HEK293 (cell line): ENCODE results near the gene SCYL3.
"Not testable (repeated sequence)": the region's sequence is repeated elsewhere in the genome, so short reads cannot be mapped to it uniquely, and the experiment has no call there.

Source experiments
- CTCF ChIA-PET: fragments of 350-600 bp; formaldehyde crosslinking; extraction: SDS; loops from one replicate; lab custom pipeline; 2021; ENCODE audit warnings: antibody characterized with exemption; lab: Yijun Ruan, JAX
- POLR2A ChIA-PET: fragments of 300-600 bp; formaldehyde crosslinking; extraction: SDS; loops from one replicate; lab custom pipeline; 2020; ENCODE audit warnings: antibody characterized with exemption, inconsistent platforms; lab: Yijun Ruan, JAX
- H3K27ac ChIP-seq: fragments of 200-500 bp; sonication (Bioruptor generic); 2 replicates; pipeline ENCODE4 v1.5.1; 2014; ENCODE audit warnings: low read depth, low read length, control low read depth, inconsistent platforms; ENCODE audit errors: extremely low read depth
- H3K36me3 ChIP-seq, 2 experiments: fragments of 200-500 bp in 1 of 2; sonication (Bioruptor generic) in 1 of 2; 1 replicate in 1 of 2; 2 replicates in 1 of 2; pipeline ENCODE4 v1.5.1; 2014 to 2017; ENCODE audit warnings: inconsistent platforms in 2 of 2, low read length in 2 of 2; ENCODE audit not compliant: control insufficient read depth in 2 of 2, insufficient read depth in 1 of 2
- H3K4me1 ChIP-seq: fragments of 200-500 bp; sonication (Bioruptor generic); 2 replicates; pipeline ENCODE4 v1.5.1; 2014; ENCODE audit warnings: mild to moderate bottlenecking, low read length, inconsistent platforms; ENCODE audit not compliant: control insufficient read depth, insufficient read depth
- H3K4me3 ChIP-seq: 2 replicates; pipeline ENCODE4 v1.5.1; 2011; ENCODE audit warnings: low read depth, mild to moderate bottlenecking, control low read depth, low read length, moderate library complexity
- H3K9me3 ChIP-seq: fragments of 200-500 bp; sonication (Bioruptor generic); 2 replicates; pipeline ENCODE4 v1.5.1; 2014; ENCODE audit warnings: low read depth, low read length, inconsistent platforms; ENCODE audit not compliant: control insufficient read depth, insufficient read depth
- MYNN ChIP-seq: fragments of 450-650 bp; formaldehyde crosslinking; IDR thresholded peaks from 2 replicates; pipeline ENCODE4 v1.5.1; 2016; ENCODE audit warnings: missing biosample characterization, missing genetic modification characterization, borderline replicate concordance
- TRIM28 ChIP-seq: IDR thresholded peaks from 2 replicates; pipeline ENCODE4 v1.6.1; 2011; ENCODE audit warnings: low read length, control low read depth, borderline replicate concordance
- ZBTB1 ChIP-seq: fragments of 450-650 bp; formaldehyde crosslinking; IDR thresholded peaks from 2 replicates; pipeline ENCODE4 v1.5.1; 2016; ENCODE audit warnings: missing biosample characterization, missing genetic modification characterization
- ZBTB20 ChIP-seq: fragments of 450-650 bp; formaldehyde crosslinking; IDR thresholded peaks from 2 replicates; pipeline ENCODE4 v1.5.1; 2016; ENCODE audit warnings: missing biosample characterization, missing genetic modification characterization
- ZFP3 ChIP-seq: fragments of 450-650 bp; formaldehyde crosslinking; IDR thresholded peaks from 2 replicates; pipeline ENCODE4 v1.5.1; 2016; ENCODE audit warnings: low read depth, missing biosample characterization, missing genetic modification characterization
- ZNF114 ChIP-seq: fragments of 450-650 bp; formaldehyde crosslinking; IDR thresholded peaks from 2 replicates; pipeline ENCODE4 v1.5.0; 2017; ENCODE audit warnings: missing biosample characterization, missing genetic modification characterization
- ZNF221 ChIP-seq: fragments of 450-650 bp; formaldehyde crosslinking; IDR thresholded peaks from 2 replicates; pipeline ENCODE4 v1.5.1; 2017; ENCODE audit warnings: missing biosample characterization, missing genetic modification characterization, borderline replicate concordance
- ZNF555 ChIP-seq: fragments of 450-650 bp; formaldehyde crosslinking; conservative IDR thresholded peaks from 2 replicates; pipeline ENCODE4 v1.5.1; 2017; ENCODE audit warnings: missing biosample characterization, mild to moderate bottlenecking, missing genetic modification characterization, inconsistent platforms
- ZNF626 ChIP-seq: fragments of 450-650 bp; sonication (Bioruptor Pico); formaldehyde crosslinking; IDR thresholded peaks from 2 replicates; pipeline ENCODE4 v1.5.1; 2018; ENCODE audit warnings: missing biosample characterization, missing genetic modification characterization, inconsistent platforms
- ZNF677 ChIP-seq: fragments of 450-650 bp; IDR thresholded peaks from 2 replicates; pipeline ENCODE4 v1.5.0; 2018; ENCODE audit warnings: missing biosample characterization, mild to moderate bottlenecking, missing genetic modification characterization, moderate library complexity
- ZXDB ChIP-seq: fragments of 450-650 bp; formaldehyde crosslinking; IDR thresholded peaks from 2 replicates; pipeline ENCODE4 v1.5.1; 2016; ENCODE audit warnings: missing biosample characterization, missing genetic modification characterization
- TF ChIP-seq, protein P1 (sequence below): fragments of 450-650 bp; formaldehyde crosslinking; IDR thresholded peaks from 2 replicates; pipeline ENCODE4 v1.5.1; 2016; ENCODE audit warnings: missing biosample characterization, missing genetic modification characterization
- TF ChIP-seq, protein P2 (sequence below): fragments of 450-650 bp; formaldehyde crosslinking; IDR thresholded peaks from 2 replicates; pipeline ENCODE4 v1.5.1; 2016; ENCODE audit warnings: missing biosample characterization, missing genetic modification characterization, borderline replicate concordance
- TF ChIP-seq, protein P3 (sequence below): fragments of 450-650 bp; formaldehyde crosslinking; IDR thresholded peaks from 2 replicates; pipeline ENCODE4 v1.5.1; 2017; ENCODE audit warnings: missing biosample characterization, missing genetic modification characterization
- TF ChIP-seq, protein P4 (sequence below): fragments of 450-650 bp; formaldehyde crosslinking; IDR thresholded peaks from 2 replicates; pipeline ENCODE4 v1.5.1; 2016; ENCODE audit warnings: missing biosample characterization, missing genetic modification characterization, borderline replicate concordance
- TF ChIP-seq, protein P5 (sequence below): fragments of 450-650 bp; formaldehyde crosslinking; IDR thresholded peaks from 2 replicates; pipeline ENCODE4 v1.5.1; 2016; ENCODE audit warnings: missing biosample characterization, missing genetic modification characterization

Gene SCYL3

DNA sequence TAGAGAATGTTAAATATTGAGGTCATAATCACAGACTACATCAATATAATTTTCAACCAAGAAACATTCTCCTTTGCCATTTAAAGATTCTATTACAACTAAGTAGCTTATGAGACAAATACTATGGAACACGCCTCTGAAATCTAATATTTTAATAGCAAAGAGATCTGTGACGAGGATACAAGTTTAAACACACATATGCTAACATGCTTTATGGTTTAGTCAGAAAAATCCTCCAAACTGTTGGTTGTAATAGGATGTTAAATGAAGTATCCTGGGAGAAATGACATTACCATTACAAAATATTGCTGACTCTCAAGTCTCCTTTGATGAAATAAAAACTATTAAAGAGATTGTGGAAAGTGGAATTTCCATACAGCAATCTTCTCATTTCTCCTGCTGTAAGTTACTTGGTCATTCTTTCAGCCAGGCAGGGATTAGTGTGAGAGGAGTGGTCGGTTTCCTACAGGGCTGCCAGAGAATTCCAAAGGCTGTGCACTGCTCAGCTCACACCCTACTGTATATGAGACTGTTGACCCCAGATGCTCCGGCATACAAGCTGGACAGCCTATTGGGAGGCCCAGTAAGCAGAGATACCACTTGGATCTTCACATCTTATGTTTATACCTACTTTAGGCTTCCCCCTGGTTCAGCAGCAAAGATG lies 26.6 kb downstream of the SCYL3 start (continued):
- TF ChIP-seq, protein P1, sequence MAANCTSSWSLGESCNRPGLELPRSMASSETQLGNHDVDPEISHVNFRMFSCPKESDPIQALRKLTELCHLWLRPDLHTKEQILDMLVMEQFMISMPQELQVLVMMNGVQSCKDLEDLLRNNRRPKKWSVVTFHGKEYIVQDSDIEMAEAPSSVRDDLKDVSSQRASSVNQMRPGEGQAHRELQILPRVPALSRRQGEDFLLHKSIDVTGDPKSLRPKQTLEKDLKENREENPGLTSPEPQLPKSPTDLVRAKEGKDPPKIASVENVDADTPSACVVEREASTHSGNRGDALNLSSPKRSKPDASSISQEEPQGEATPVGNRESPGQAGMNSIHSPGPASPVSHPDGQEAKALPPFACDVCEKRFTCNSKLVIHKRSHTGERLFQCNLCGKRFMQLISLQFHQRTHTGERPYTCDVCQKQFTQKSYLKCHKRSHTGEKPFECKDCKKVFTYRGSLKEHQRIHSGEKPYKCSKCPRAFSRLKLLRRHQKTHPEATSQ (tag by site-specific recombination): no peak
- no peak for TF ChIP-seq ZXDB (tag by site-specific recombination)
- TF ChIP-seq, protein P2, sequence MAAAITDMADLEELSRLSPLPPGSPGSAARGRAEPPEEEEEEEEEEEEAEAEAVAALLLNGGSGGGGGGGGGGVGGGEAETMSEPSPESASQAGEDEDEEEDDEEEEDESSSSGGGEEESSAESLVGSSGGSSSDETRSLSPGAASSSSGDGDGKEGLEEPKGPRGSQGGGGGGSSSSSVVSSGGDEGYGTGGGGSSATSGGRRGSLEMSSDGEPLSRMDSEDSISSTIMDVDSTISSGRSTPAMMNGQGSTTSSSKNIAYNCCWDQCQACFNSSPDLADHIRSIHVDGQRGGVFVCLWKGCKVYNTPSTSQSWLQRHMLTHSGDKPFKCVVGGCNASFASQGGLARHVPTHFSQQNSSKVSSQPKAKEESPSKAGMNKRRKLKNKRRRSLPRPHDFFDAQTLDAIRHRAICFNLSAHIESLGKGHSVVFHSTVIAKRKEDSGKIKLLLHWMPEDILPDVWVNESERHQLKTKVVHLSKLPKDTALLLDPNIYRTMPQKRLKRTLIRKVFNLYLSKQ (tag by site-specific recombination): no peak
- no peak for TF ChIP-seq ZBTB1
- no peak for TF ChIP-seq MYNN (tag by site-specific recombination)
- TF ChIP-seq, protein P3, sequence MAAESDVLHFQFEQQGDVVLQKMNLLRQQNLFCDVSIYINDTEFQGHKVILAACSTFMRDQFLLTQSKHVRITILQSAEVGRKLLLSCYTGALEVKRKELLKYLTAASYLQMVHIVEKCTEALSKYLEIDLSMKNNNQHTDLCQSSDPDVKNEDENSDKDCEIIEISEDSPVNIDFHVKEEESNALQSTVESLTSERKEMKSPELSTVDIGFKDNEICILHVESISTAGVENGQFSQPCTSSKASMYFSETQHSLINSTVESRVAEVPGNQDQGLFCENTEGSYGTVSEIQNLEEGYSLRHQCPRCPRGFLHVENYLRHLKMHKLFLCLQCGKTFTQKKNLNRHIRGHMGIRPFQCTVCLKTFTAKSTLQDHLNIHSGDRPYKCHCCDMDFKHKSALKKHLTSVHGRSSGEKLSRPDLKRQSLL: no peak

DNA sequence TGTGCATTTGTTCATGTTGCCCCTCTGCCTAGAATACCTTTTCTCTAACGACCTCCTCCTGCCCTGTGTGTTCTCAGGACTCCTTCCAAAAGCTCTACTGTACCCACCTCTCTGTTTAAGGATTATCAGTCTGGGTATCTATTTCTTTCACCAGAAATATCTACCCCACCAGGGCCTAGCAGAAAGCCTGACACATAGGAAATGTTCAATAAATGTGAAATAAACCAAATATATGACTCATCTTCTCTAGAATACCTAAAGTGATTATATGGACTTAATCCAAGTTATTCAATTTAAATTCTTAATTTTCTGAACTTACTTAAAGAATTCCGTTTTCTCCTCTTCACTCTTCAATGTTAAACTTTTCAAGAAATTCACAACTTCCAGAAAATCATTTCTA lies 27.1 kb downstream of the SCYL3 start:
- TF ChIP-seq ZNF114 (tag by site-specific recombination) (no peak), ZFP3 (tag by site-specific recombination) (no peak), ZNF677 (tag by site-specific recombination) (no peak), ZNF555 (tag by site-specific recombination) (no peak), ZNF221 (tag by site-specific recombination) (no peak), ZNF626 (tag by site-specific recombination) (no peak), ZBTB1 (no peak), ZBTB20 (no peak), TRIM28 (no peak)
- TF ChIP-seq, protein P4, sequence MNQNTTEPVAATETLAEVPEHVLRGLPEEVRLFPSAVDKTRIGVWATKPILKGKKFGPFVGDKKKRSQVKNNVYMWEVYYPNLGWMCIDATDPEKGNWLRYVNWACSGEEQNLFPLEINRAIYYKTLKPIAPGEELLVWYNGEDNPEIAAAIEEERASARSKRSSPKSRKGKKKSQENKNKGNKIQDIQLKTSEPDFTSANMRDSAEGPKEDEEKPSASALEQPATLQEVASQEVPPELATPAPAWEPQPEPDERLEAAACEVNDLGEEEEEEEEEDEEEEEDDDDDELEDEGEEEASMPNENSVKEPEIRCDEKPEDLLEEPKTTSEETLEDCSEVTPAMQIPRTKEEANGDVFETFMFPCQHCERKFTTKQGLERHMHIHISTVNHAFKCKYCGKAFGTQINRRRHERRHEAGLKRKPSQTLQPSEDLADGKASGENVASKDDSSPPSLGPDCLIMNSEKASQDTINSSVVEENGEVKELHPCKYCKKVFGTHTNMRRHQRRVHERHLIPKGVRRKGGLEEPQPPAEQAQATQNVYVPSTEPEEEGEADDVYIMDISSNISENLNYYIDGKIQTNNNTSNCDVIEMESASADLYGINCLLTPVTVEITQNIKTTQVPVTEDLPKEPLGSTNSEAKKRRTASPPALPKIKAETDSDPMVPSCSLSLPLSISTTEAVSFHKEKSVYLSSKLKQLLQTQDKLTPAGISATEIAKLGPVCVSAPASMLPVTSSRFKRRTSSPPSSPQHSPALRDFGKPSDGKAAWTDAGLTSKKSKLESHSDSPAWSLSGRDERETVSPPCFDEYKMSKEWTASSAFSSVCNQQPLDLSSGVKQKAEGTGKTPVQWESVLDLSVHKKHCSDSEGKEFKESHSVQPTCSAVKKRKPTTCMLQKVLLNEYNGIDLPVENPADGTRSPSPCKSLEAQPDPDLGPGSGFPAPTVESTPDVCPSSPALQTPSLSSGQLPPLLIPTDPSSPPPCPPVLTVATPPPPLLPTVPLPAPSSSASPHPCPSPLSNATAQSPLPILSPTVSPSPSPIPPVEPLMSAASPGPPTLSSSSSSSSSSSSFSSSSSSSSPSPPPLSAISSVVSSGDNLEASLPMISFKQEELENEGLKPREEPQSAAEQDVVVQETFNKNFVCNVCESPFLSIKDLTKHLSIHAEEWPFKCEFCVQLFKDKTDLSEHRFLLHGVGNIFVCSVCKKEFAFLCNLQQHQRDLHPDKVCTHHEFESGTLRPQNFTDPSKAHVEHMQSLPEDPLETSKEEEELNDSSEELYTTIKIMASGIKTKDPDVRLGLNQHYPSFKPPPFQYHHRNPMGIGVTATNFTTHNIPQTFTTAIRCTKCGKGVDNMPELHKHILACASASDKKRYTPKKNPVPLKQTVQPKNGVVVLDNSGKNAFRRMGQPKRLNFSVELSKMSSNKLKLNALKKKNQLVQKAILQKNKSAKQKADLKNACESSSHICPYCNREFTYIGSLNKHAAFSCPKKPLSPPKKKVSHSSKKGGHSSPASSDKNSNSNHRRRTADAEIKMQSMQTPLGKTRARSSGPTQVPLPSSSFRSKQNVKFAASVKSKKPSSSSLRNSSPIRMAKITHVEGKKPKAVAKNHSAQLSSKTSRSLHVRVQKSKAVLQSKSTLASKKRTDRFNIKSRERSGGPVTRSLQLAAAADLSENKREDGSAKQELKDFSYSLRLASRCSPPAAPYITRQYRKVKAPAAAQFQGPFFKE: no peak
- TF ChIP-seq, protein P5, sequence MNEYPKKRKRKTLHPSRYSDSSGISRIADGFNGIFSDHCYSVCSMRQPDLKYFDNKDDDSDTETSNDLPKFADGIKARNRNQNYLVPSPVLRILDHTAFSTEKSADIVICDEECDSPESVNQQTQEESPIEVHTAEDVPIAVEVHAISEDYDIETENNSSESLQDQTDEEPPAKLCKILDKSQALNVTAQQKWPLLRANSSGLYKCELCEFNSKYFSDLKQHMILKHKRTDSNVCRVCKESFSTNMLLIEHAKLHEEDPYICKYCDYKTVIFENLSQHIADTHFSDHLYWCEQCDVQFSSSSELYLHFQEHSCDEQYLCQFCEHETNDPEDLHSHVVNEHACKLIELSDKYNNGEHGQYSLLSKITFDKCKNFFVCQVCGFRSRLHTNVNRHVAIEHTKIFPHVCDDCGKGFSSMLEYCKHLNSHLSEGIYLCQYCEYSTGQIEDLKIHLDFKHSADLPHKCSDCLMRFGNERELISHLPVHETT: no peak
- TF ChIP-seq, protein P2 (tag by site-specific recombination): no peak
- ChIA-PET POLR2A (no interaction called here), CTCF (no interaction called here)
- H3K4me3 ChIP-seq: no peak overlapping the region
- H3K36me3 ChIP-seq: peaks cover 12 to 94% of the 10 kb centered on the region in 2 experiments
- H3K9me3 ChIP-seq: no peaks in the 10 kb centered on the region
- H3K27ac ChIP-seq: no peak overlapping the region
- H3K4me1 ChIP-seq: no peaks in the 10 kb centered on the region

DNA sequence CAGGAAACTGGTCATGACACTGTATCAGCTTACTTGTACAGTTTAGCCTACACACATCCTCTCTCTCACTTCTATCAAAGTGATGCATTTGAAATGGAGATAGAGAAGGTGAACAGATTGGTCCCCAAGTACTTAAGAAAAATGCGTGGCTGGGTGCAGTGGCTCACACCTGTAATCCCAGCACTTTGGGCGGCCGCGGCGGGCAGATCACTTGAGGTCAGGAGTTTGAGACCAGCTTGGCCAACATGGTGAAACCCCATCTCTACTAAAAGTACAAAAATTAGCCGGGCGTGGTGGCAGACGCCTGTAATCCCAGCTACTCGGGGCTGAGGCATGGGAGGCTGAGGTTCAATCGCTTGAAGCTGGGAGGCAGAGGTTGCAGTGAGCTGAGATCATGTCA lies 29.2 kb downstream of the SCYL3 start:
- CTCF ChIA-PET: interaction anchor here (1.1 kb wide), 1 partner anchor 65 kb away, joined by 3 read pairs; no protein-coding TSS in a partner anchor
- POLR2A ChIA-PET: interaction anchor here (0.8 kb wide), 1 partner anchor 29 kb away, joined by 9 read pairs; the partner anchor contains the start of gene SCYL3
- H3K4me3 ChIP-seq, H3K27ac ChIP-seq, H3K4me1 ChIP-seq, H3K9me3 ChIP-seq: not testable (repeated sequence)
- H3K36me3 ChIP-seq: peaks cover 16 to 94% of the 10 kb centered on the region in 2 experiments
